GM18498 (cell line): ENCODE data around the gene NISCH.

Experiments used
- ATAC-seq: cut with Tn5 transposase; IDR thresholded peaks from one replicate; pipeline ENCODE4 v1.9.1; 2021; ENCODE audit warnings: mild to moderate bottlenecking, moderate library complexity; ENCODE audit not compliant: unreplicated experiment

The NISCH gene

DNA sequence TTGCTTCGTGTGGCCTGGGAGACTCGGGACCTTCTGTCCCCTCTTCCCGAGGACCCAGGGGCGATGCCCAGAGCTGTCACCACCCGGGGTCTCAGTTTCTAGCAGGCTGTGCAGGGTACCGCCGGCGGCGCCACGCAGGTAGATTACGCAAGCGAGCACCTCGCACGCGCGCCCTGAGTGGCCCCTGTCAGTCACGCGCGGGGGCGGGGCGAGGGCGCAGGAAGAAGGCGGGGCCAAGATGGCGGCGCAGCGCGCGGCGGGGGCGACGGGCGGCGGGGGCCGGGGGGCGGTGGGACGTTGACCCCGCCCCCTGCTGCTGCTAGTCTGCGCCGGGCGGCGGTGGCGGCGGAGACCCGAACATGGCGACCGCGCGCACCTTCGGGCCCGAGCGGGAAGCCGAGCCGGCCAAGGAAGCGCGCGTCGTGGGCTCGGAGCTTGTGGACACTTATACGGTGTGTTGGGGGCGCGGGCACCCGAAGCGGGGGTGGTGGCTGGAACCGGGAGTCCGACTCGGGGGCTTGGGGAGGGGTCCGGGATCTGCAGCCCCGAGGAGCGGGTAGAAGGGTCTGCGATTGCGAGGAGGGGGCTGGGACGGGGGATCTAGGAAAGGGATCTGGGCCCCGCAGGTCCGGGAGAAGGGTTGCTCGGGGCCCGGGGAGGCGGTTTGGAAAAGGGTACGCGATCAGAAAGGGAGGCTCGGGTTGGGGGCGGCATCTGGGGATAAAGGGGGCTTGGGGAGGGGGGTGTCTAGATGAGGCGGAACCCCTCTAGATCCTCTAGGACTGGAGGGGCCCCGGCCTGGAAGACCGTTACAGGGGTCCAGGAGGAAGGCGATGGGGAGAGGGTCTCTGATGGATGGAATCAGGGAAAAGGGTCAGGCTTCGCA is at the start of gene NISCH:
TSS of gene NISCH (plus strand) at position 322 of the 886 bp plus-strand sequence. CDS start at position 360, 38 bp downstream.
- peak; percentile 76 for ATAC-seq

DNA sequence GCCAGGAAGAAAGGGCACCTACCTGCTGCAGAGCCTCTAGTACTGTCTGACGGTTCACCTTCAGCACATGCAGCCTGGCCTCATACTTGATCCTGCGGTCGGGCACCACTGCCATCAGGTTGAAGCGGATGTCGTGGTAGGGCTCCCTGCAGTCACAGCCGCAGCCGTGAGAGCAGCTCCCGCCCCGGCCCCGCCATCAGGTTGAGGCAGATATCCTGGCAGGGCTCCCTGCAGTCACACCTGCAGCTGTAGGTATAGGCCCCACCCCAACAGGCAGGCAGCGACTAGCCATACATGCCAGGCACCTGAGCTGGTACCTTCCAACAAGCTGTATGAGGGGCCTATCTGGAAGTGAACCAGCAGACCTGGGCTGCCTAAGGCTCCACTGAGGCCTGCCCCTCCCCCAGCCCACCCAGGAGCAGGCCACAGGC is 49.2 kb upstream of the NISCH start:
- ATAC-seq = no peak

DNA sequence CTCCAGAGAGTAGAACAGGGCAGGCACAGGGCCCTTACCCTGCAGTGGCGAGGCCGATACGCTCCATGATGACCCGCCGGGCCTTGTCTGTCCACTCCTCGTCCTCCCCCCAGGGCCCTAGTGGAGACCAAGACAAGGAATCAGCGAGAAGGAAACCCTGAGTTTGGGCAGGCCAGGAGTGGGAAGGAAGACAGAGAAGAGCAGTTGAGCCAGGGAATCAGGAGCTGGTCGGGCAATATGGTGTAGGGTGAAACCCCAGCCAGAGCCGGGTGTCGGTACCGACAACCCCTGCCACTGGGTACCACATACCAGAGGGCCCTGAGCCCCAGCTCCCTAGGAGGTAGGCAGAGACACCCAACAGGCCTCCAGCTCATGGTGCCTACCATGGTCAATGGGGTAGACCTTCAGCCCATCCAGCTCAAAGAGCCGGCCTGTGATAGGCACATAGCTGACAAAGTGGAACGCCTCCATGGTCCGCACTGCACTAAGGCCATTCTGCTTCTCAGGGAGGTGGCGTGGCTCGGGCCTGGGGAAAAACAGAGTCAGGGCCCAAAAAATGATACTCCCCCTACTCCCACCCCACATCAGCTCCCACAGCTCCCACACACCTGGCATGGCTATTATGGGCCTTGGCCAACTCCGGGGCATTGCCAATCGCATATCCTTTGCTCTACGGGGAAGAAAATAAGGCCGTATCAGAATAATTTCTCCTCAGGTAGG is 48.5 kb upstream of the NISCH start:
- no peak for ATAC-seq

DNA sequence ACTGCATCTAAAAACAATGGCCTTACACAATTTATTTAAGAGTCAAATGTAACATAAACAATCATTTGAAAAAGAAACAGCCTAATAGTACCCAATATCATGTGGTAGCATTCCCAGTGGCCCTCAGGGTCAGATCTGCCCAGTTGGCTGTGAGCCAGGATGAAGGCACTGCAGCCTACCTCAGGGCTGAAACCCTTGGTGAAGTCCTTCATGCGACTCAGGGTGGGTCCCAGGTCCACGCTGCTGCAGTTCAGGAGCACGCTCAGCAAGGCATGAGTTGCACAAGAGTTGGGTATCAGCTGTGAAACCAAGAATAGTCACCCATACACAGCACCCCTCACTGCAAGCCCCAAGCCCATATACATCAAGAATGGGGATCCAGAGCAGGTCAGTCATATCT is 47.6 kb upstream of the NISCH start:
- ATAC-seq = no peak

DNA sequence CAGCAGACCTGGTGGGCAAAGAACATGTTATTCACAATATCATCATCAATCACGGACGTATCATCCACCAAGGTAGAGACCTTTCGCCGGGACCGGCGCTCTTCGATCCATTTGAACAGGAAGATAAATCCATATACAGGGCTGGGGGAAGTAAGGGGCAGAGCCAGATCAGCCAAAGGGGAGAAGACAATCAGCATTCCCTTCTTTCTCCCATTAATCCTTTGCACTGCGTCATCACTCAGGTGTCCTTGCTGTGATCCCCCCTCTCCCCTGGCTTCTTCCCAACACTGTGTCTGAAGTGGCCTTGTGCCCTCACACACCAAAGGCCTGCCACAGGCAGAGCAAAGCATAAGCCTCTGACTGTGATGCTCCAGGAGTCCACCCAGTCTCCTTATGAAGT is 46.9 kb upstream of the NISCH start:
- ATAC-seq = no peak

DNA sequence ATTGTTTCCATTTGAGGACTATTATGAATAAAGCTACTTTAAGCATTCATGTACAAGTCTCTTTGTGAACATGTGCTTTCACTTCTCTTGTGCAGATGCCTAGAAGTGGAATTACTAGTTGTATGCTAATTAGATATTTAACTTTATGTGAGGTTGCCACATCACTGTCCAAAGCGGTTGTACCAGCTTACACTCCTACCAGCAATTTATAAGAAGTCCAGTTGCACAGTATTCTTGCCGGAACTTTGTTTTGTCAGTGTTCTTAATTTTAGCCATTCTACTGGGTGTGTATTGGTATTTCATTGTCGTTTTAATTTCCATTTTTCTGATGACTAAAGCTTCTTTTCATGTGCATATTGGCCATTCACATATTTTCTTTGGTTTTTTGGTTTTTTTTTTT is 39.6 kb upstream of the NISCH start:
- ATAC-seq = no peak

DNA sequence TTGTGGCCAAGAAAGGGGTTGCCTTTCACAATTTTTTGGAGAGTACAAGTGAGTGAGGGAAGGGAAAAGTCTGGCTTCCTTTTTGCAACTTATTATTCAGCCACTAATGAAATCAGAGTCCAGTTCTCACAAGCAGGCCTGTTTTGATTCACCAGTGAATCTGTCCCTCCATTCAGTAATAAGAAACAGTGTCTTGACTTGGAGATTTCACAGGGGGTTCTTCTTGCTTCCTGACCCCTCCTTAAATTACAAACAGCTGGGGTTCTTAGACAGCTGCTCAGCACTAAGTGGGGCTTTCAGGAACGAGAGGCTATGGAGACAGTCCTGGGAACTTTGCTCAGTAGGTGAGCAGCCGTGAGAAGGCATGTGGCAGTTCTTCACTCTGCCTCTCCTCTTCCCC is 35.0 kb upstream of the NISCH start:
- no peak for ATAC-seq

DNA sequence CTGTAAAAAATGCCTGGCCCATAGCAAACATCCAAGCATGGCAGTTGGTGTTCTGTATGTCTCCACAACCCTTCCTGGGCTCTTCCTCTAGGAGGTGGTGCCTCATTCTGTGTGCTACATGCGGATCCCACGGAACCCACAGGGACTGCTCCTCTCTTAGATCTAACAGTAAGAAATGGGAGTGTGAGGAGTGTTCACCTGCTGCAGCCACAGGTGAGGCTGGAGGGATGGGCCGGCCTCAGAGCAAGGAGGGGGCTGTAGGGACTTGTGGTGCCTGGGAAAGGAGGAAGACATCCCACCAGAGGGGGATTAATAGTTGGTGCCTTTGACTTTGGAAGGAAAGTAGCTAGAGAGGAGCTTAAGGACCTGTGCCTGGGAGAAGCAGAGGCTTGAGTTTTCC is 32.7 kb upstream of the NISCH start:
- ATAC-seq = no peak

DNA sequence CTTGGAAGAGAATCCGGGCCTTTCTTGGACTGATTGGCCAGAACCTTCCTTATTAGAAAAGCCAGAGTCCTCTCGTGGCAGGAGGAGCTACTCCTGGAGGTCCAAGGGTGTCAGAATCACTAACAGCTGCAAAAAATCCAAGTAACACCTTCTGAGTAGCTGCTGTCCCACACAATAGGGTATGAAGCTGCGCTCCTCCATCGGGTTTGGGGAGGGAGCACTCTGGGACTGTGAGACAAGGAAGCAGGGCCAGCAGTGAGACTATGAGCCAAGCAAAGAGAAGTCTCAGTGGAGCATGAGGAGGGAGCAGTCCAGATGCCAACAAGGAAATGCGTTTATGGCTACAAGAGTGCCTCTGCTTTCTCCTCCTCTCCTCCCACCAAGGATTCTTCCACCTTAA is 32.2 kb upstream of the NISCH start:
- no peak for ATAC-seq

DNA sequence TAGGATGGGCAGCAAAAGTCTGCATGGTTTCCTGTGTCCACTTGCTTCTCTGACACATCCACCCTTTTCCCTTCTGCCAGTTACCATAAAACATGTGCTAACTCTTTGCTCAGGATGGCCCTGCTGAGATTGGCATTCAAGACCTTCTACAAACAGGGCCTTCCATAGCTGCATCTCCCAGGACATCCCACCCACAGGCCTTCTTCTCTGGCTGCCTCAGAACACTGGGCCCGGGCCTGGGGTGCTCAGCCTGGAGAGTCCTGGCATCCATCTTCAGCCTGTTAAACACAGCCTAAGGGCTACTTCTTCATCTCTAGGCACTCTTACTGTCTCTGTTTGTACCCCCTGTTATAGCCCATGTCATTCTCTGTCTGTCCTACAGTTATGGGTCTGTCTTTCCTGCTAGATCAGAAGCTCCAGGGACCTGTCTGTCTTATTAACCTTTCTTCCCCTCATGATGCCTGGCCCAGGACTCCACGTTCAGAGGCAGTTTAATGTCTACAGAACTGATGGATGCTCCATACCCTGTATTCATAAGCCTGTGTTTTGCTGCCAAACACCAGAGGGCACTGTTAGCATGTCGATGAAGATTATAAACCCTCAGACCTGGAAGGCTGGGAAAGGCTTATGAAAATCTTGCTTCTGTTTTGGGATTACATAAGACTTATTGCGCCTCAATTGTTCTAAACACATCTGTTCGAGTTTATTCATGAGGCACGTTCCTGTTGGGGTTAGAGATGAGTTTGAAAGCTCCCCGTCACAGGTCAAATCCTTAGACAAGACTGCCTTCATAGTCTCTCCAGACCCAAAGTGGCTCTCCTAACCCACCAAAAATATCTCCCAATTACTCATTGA is 27.0 kb upstream of the NISCH start:
- ATAC-seq = no peak

DNA sequence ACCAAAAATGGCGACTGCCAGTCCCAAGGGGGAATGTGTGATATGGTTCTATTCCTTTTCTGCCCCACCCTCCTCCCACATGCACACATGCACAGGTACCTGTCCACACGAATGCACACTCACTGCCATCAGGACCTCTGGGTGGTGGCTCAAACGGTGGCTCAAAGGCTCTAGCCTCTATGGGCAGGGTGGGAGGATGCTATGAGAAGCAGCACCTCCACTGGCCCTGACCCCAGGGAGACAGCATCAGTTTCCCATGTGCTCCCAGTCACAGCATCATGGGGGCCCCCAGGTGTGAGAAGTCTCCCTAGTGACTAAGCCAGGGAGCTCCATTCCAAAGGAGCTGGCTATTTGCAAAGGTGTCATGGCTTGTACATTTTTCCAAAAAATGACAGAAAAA is 26.4 kb upstream of the NISCH start:
- no peak for ATAC-seq

DNA sequence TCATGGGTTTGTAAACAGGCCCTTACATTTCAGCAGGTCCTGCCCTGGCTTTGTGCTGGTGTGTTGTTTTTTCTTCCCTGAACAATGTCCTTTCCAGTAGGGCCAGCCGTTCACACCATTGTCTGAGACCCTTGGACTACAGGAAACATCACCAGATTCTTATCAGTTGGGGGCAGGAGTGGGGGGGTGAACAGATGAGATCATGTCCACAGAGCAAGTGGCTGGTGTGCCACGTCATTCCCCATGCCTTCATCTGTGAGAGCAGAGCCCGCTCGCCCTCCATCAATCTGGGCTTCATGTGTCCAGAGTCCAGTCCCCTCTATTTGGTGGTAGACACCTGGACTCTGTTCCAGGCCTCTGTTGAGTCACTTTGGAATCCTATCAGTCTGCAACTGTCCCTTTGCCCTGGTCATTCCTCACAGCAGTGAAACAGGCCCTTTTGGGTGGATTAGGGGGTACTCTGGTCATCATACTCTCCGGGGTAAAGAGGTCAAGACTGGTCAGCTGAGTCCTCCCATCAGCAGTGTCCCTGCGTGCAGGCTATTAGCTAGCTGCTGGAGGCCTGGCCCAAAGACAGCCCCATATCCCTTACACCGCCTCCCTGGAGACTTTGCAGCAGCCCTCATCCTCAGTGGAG is 25.5 kb upstream of the NISCH start:
- no peak for ATAC-seq

DNA sequence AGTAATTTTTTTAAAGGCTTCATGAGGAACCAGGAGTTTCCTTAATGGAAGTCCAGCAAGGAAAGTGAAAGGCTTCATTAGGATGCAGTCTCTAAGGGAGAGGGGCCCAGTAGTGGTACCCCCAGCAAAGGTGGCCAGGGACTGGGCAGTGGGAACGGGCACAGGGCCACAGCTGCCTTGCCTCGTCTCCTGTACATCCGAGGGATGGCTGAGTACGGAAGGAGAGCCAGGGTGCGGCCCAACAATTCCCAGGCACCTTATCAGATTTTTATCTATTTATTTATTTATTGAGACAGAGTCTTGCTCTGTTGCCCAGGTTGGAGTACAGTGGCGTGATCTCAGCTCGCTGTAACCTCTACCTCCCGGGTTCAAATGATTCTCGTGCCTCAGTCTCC is 25.0 kb upstream of the NISCH start:
- ATAC-seq = no peak

DNA sequence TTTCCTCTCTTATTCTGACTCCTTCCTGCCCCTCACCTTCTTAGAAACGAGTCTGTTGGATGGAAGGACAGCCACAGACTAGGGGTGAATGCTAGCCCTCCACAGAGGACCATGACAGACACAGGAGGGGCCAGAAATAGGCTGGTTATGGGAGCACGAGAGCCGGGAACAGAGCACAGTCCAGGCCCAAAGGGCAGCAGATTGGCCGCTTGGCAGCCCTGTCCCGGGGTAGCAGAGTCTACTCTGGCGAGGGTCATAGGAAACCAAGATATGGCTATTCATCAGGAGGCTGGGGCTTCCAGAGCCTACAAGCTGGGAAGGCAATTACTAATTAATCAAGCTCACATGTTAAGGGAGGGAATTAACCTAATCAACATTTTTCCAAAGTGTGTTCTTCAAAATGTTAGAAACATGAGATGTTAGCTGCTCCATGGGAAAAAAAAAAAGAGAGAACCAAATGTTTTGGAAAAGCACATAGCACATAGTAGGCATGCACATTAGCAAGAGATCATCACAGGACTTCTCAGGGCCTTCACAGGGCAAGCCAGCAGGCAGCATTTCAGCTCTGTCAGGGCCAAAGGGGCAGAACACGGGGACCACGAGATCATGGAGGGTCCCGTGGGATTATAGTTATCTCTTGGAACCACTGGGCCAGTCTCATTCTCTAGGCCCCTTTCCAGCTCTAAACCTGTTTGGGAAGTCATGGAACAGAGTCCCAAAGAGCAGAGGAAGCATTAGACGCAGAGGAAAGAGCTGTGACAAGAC is 23.8 kb upstream of the NISCH start:
- ATAC-seq = no peak

DNA sequence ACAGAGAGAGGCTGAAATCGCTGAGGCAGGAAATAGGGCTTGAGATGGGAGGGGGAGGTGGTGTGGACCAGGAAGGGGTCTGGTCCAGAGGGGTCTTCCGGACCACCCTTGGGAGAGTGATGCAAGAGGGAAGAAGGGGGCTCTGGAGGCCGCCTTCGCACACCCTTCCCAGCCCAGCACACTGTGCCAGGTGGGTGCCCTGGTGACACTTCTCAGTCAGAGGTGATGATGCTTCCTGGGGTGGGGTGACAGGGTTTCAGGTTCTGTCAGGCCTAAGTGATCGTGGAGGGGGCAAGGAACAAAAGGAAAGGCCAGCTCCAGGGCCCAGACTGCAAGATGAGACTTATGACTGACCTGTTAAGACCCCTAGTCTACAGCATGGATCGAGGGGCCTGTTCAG is 23.2 kb upstream of the NISCH start:
- ATAC-seq = no peak

DNA sequence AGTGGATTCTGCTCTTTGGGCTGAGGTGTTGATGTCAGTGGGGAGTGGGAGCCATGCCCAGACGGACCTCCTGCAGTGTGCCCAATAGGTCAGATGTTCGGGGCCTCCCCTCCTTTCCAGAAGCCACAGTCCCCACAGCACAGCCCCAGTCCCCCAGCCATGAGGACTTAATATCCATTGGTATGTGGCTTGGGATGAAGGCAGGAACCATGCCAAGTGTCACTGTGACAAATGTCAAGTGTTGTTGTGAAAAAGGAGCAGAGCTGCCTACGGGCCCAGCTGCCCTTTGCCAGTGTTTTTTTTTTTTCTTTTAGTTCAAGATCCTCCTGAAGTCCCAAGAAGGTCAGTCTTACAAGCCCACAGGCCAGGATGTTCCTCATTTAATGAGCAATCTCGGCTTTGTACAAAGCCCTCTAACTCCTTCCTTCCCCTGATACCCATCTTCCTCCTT is 22.7 kb upstream of the NISCH start:
- no peak for ATAC-seq

DNA sequence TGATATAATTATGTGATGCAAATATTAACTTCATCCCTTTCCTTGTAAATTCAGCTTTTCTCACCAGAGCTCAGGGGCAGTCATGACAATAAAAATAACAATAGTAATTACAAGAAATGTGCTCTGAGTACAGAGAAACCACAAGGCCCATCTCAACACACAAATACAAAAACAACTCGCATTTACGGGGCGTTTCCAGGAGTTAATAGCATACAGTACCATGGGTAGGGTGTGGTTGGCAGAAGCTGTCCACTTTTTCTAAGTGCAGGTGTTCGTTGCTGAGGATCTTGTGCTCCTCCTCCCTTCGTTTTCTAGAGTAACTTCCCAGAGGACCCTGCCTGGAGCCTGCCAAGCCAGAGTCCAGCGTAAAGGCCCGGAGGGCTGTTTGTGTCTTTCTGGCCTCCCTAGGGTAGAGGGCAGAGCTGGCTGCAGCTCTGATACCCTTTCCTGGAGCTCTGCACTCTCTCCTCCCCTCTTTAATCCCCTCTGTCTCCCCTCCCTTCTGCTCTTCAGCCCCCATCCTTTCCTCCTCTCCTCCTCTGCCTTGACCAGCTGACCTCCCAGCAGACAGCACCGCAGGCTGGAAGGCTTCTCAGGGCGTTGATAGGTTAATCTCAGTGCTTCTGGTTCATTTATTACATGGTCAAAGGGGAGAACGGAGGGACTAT is 21.9 kb upstream of the NISCH start:
- no peak for ATAC-seq

DNA sequence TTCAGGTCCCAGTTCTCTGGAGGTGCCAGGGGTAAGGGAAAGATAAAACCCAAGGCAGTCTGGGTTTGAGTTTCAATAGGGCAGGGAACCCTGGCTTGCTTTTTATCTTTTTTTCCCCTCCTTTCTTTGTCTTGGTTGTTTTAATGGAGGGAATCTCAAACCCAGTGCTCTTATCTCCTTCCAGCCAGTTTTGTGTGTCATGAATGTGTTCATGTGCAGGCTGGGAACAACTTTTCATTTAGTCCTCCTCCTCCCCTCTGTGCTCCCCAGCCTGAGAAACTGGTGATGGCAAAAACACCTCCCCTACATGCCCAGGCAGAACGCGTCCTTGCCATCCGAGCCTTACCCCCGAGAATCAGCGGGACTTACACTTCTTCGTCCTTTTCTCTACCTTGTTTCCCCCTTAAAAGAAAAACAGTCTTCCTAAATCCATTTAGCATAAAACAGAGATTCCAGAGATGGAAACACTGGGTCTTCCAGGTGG is 21.4 kb upstream of the NISCH start:
- no peak for ATAC-seq

DNA sequence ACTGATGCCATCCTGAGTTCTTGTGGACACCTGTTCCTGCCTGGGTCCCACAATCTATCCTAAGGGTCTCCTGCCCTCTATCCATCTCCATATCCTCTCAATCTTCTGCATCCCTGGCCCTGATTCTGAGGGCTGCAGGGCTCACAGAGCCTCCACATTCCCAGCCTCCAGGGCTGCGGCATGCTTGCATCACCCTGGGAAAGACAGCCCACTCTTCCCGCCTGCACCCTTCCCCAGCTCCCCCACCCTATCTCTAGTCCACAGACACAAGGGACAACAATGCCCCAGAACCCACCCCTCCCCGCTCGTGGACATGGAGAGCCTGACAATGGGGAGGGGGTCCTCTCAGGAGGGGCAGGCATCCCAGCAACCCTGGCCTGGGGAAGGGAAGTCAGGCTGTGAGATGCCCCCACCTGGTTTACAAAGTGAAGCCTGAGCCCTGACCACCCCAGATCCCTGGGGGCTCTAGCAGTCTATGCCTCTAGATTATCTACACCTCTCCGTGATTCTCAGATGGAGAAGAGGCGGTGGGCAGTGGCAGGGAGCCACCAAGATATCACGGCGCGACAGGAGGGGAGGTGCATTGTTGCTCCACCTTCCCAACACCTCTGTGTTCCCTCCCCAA is 20.8 kb upstream of the NISCH start:
- no peak for ATAC-seq
